Neural cell (in vitro differentiated cells): Measurements from ENCODE around the gene MYO19.

ENCODE experiments used
- CTCF ChIP-seq: fragments of 450-650 bp; IDR thresholded peaks from 2 replicates; pipeline ENCODE4 v1.5.1; 2014; ENCODE audit warnings: antibody characterized with exemption, mild to moderate bottlenecking, moderate library complexity; ENCODE audit not compliant: poor library complexity, severe bottlenecking
- EZH2 ChIP-seq: fragments of 200-600, 300-800 bp; shearing (Covaris generic), sonication (generic); IDR thresholded peaks from 2 replicates; pipeline ENCODE4 v1.6.1; 2014; ENCODE audit warnings: antibody characterized with exemption, low read length, borderline replicate concordance, mild to moderate bottlenecking; ENCODE audit not compliant: insufficient read depth, poor library complexity, severe bottlenecking
- MXI1 ChIP-seq: fragments of 450-650 bp; conservative IDR thresholded peaks from 2 replicates; pipeline ENCODE4 v1.6.1; 2014; ENCODE audit warnings: antibody characterized with exemption, mild to moderate bottlenecking; ENCODE audit not compliant: poor library complexity, severe bottlenecking
- POLR2AphosphoS5 ChIP-seq: IDR thresholded peaks from 2 replicates; pipeline ENCODE4 v1.6.1; 2012
- TAF1 ChIP-seq: IDR thresholded peaks from 2 replicates; pipeline ENCODE4 v1.6.1; 2012; ENCODE audit warnings: low read depth

GRCh38 chr17:36482611-36483504 lies 51.8 kb downstream of the MYO19 start:
- no peak for TF ChIP-seq EZH2
- TF ChIP-seq CTCF: peak; percentile 99
- no peak for TF ChIP-seq POLR2AphosphoS5
- peak; percentile 90 for TF ChIP-seq MXI1
- no peak for TF ChIP-seq TAF1
